ENCODE results near the gene FAM184B. TPM values are rescaled to one million over a fixed set of nuclear protein-coding genes. Genes with fewer than 3 reads are reported as not detected.

The FAM184B gene
- total and polyA plus RNA-seq, 2 experiments from 2014 or later: not detected

DNA sequence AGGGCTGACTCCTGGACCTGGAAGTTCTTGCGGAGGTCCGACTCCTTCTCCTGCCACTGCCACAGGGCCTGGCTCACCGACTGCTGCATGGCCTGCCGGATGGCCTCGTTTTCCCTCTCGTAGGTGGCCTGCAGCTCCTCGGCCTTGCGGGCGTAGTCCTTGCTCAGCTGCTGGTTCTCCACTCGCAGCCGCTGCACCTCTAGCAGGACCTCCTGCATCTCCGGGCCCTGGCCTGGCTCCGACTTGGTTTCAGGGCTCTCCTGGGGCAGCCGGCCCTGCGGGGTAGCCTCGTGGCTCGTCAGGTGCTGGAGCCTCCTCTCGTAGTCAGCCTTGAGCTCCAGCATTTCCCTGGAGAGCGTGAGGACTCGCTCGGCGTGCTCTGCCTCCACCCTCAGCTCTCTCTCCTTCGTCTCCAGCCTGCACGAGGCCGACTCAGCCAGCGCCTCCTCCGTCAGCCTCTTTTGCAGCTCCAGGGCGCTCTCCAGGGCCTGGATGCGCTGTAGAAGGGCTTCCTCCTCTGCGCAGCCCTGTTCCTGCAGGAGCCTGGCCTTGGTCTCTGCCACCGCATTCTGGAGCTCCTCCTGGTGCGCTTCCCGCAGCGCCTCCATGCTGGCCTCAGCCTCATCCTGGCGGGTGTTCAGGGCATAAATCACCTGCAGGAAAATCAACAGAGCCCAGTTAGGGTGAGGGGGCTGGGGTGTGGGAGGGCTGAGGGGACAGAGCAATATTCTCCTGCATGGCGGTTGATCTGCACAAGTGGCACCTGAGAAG, 72.2 kb downstream of the FAM184B start:
- no peaks in the 10 kb centered on the region for H4K20me1 ChIP-seq (ENCODE audit: insufficient read depth, poor library complexity, severe bottlenecking)
- TF ChIP-seq EZH2 (IDR thresholded peaks at IDR 0.05; ENCODE audit: borderline replicate concordance) (no peak), EZH2phosphoT487 (IDR thresholded peaks at IDR 0.05; ENCODE audit: low read depth, severe bottlenecking, unreplicated experiment) (no peak)
- TF ChIP-seq, protein P1, sequence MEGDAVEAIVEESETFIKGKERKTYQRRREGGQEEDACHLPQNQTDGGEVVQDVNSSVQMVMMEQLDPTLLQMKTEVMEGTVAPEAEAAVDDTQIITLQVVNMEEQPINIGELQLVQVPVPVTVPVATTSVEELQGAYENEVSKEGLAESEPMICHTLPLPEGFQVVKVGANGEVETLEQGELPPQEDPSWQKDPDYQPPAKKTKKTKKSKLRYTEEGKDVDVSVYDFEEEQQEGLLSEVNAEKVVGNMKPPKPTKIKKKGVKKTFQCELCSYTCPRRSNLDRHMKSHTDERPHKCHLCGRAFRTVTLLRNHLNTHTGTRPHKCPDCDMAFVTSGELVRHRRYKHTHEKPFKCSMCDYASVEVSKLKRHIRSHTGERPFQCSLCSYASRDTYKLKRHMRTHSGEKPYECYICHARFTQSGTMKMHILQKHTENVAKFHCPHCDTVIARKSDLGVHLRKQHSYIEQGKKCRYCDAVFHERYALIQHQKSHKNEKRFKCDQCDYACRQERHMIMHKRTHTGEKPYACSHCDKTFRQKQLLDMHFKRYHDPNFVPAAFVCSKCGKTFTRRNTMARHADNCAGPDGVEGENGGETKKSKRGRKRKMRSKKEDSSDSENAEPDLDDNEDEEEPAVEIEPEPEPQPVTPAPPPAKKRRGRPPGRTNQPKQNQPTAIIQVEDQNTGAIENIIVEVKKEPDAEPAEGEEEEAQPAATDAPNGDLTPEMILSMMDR (IDR thresholded peaks at IDR 0.05; ENCODE audit: poor library complexity): no peak
- H2AFZ ChIP-seq: no peak overlapping the region

DNA sequence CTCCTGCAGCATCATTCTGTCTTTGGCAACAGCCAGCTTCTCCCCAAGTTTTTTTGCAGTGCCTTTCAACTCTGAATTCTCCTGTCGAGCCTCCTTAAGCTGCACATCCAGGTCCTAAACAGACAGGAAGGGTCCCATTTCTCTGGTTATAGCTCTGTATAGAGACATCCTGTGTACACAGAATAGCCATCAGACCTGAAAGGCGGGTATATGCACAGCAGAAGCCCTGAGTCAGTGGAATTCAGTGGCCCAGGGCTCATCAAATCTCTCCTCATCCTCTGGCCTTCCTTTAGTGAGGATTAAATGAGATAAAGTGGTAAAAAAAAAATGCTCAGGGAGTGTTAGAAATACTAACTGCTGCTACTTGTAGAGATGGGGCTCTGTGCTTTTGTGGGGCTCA, 73.8 kb downstream of the FAM184B start:
- H3K4me2 ChIP-seq: no peak overlapping the region
- peaks cover 13% of the 10 kb centered on the region for H3K27me3 ChIP-seq
- no peaks in the 10 kb centered on the region for H3K9me3 ChIP-seq (ENCODE audit: low read depth)
- H3K36me3 ChIP-seq (replicated peaks; ENCODE audit: insufficient read depth, low read depth): no peaks in the 10 kb centered on the region
- H3K4me3 ChIP-seq: no peak overlapping the region
- no peaks in the 10 kb centered on the region for H3K4me1 ChIP-seq (ENCODE audit: insufficient read depth)
- H2AFZ ChIP-seq: no peak overlapping the region
- WGBS (ENCODE audit: low lambda C conversion rate, missing lambda C conversion rate): 74% methylated on average over 2 of the region's 2 CpGs
- H3K79me2 ChIP-seq: no peaks in the 10 kb centered on the region
- no peak overlapping the region for H3K27ac ChIP-seq
- no peak for DNase-seq (ENCODE audit: low spot score)
- H4K20me1 ChIP-seq (ENCODE audit: insufficient read depth, poor library complexity, severe bottlenecking): no peaks in the 10 kb centered on the region
- no peak for TF ChIP-seq EZH2phosphoT487 (IDR thresholded peaks at IDR 0.05; ENCODE audit: low read depth, severe bottlenecking, unreplicated experiment)
- TF ChIP-seq EZH2 (IDR thresholded peaks at IDR 0.05; ENCODE audit: borderline replicate concordance): no peak
- TF ChIP-seq, protein P1 (IDR thresholded peaks at IDR 0.05; ENCODE audit: poor library complexity): no peak
- no peaks in the 10 kb centered on the region for H3K9me2 ChIP-seq (replicated peaks; ENCODE audit: insufficient read depth)

More for the DNA sequence above, 72.2 kb downstream of the FAM184B start:
- Histone ChIP-seq H3K4me1 (ENCODE audit: insufficient read depth) (no peaks in the 10 kb centered on the region), H3K4me2 (no peak overlapping the region), H3K9me2 (replicated peaks; ENCODE audit: insufficient read depth) (no peaks in the 10 kb centered on the region), H3K27ac (no peak overlapping the region), H3K27me3 (peaks cover 13% of the 10 kb centered on the region), H3K36me3 (replicated peaks; ENCODE audit: insufficient read depth, low read depth) (no peaks in the 10 kb centered on the region), H3K4me3 (no peak overlapping the region), H3K9me3 (ENCODE audit: low read depth) (no peaks in the 10 kb centered on the region), H3K79me2 (no peaks in the 10 kb centered on the region)
- DNase-seq (ENCODE audit: low spot score): no peak
- 92% methylated on average over 32 of the region's 36 CpGs for WGBS (ENCODE audit: low lambda C conversion rate, missing lambda C conversion rate)

DNA sequence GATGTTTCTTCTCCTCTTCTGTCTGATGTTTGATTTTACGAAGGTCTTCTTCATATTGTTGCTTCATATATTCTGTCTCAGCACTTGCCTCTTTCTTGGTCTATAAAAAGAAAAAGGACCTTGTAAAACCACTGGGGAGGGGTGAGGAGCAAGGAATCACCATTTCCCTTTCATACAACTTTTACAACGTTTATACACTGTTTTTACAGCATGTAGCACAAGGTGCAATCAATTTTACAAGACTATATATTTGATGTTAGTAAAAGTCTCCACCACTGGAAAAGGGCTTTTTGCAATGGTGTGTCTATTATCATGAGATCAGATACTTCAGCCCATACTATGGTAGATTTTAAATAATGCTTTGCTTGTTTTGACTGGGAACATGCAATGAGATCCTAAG, 76.3 kb downstream of the FAM184B start:
- Histone ChIP-seq H3K4me1 (ENCODE audit: insufficient read depth) (no peaks in the 10 kb centered on the region), H3K27me3 (peaks cover 13% of the 10 kb centered on the region), H4K20me1 (ENCODE audit: insufficient read depth, poor library complexity, severe bottlenecking) (no peaks in the 10 kb centered on the region), H3K4me2 (no peak overlapping the region), H2AFZ (no peak overlapping the region), H3K4me3 (no peak overlapping the region), H3K27ac (no peak overlapping the region), H3K79me2 (no peaks in the 10 kb centered on the region), H3K36me3 (replicated peaks; ENCODE audit: insufficient read depth, low read depth) (no peaks in the 10 kb centered on the region), H3K9me3 (ENCODE audit: low read depth) (no peaks in the 10 kb centered on the region), H3K9me2 (replicated peaks; ENCODE audit: insufficient read depth) (no peaks in the 10 kb centered on the region)
- WGBS (ENCODE audit: low lambda C conversion rate, missing lambda C conversion rate): 41% methylated on average over 2 of the region's 2 CpGs
- DNase-seq (ENCODE audit: low spot score): no peak
- TF ChIP-seq EZH2 (IDR thresholded peaks at IDR 0.05; ENCODE audit: borderline replicate concordance) (no peak), EZH2phosphoT487 (IDR thresholded peaks at IDR 0.05; ENCODE audit: low read depth, severe bottlenecking, unreplicated experiment) (no peak)
- TF ChIP-seq, protein P1 (IDR thresholded peaks at IDR 0.05; ENCODE audit: poor library complexity): no peak
